GM21619 (cell line): ENCODE measurements around the gene PIGW.
A peak's percentile ranks its signal among the peaks of the same experiment; 100 is the strongest.

Source experiments
- ATAC-seq: cut with Tn5 transposase; IDR thresholded peaks from one replicate; pipeline ENCODE4 v1.9.1; 2021; ENCODE audit not compliant: unreplicated experiment

Gene PIGW, protein sequence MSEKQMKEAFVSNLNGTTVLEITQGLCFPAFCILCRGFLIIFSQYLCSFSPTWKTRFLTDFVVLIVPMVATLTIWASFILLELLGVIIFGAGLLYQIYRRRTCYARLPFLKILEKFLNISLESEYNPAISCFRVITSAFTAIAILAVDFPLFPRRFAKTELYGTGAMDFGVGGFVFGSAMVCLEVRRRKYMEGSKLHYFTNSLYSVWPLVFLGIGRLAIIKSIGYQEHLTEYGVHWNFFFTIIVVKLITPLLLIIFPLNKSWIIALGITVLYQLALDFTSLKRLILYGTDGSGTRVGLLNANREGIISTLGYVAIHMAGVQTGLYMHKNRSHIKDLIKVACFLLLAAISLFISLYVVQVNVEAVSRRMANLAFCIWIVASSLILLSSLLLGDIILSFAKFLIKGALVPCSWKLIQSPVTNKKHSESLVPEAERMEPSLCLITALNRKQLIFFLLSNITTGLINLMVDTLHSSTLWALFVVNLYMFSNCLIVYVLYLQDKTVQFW

DNA sequence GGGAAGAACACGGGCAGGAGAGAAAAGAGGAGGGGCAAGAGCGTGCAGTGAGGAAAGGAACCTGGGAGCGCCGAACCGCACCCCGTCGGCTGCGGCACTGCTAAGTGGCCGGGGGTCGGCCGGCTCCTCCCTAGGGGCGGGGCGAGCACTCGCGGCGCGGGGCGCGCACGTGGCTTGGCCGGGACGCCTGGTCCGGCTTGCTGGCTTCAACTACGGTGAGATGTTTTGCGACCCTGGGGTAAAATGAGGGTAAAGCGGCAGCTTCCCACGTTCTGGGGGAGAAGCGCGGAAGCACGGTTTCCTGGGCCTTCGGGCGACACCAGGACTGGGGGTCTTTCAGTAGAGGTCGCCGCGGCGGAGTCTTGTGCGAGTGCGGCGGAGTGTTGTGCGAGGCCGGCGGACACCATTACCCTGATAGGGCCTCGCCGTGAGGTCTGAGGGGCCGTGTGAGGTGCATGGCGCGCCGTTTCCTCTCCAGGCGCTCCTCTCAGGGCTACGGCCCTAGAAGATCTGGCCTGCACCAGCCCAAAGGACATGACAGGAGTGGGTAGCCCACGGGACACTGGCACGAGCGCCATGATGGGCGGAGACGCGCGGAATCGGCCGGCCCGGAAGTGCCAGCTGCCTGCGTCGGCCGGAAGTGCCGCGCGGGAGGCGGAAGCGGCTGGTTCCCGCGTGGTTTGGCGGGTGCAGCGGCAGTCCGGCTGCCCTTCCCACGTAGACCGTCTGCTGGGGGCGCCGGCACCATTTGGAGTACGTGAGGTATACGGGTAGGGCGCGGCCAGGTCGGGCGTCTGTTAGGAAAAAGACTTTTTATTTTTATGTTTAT is at the start of gene PIGW, which contains the start of gene MYO19:
PIGW (plus strand) TSS at position 148 of the 829 bp plus-strand sequence. CDS start 2,115 bp downstream, outside the sequence.
MYO19 (minus strand) TSS at position 29 of the 829 bp plus-strand sequence. CDS start 2,330 bp downstream, outside the sequence.
- peak; percentile 65 for ATAC-seq

GRCh38 chr17:36485027-36485426 is 49.8 kb upstream of the PIGW start:
- ATAC-seq, result no peak

GRCh38 chr17:36485805-36486203 is 49.0 kb upstream of the PIGW start:
- no peak for ATAC-seq

GRCh38 chr17:36486204-36487194 is 48.3 kb upstream of the PIGW start, which contains the start of gene ZNHIT3:
Gene ZNHIT3 (plus strand): TSS chr17:36486681. CDS start chr17:36486700, 19 bp downstream.
- ATAC-seq, result peak; percentile 85

GRCh38 chr17:36493956-36494355 is 40.8 kb upstream of the PIGW start:
- ATAC-seq, result no peak

- no peak for ATAC-seq
Observed at GRCh38 chr17:36494674-36495073, 40.1 kb upstream of the PIGW start.

DNA sequence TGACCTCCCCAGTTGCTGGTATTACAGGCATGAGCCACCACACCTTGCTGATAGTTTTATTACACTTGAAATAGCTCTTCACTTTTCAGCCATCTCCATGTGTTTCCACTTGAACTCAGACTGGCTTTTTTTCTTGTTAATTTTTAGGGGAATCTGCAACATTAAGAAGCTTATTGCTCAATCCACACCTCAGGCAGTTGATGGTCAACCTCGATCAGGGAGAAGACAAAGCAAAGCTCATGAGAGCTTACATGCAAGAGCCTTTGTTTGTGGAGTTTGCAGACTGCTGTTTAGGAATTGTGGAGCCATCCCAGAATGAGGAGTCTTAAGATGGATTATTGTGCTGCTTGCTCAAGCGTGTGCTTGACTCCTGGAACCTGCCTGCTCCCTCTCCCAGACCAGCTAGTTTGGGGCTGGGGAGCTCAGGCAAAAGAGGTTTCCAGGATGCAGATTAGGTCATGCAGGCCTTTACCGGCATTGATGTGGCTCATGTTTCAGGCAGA is 39.7 kb upstream of the PIGW start:
- ATAC-seq, result no peak

GRCh38 chr17:36496018-36496789 is 38.6 kb upstream of the PIGW start:
- no peak for ATAC-seq

- no peak for ATAC-seq
Observed at GRCh38 chr17:36498155-36498554, 36.6 kb upstream of the PIGW start.

GRCh38 chr17:36498560-36499300 is 36.1 kb upstream of the PIGW start:
- ATAC-seq, result no peak

- no peak for ATAC-seq
Observed at GRCh38 chr17:36500745-36501225, 34.0 kb upstream of the PIGW start.

DNA sequence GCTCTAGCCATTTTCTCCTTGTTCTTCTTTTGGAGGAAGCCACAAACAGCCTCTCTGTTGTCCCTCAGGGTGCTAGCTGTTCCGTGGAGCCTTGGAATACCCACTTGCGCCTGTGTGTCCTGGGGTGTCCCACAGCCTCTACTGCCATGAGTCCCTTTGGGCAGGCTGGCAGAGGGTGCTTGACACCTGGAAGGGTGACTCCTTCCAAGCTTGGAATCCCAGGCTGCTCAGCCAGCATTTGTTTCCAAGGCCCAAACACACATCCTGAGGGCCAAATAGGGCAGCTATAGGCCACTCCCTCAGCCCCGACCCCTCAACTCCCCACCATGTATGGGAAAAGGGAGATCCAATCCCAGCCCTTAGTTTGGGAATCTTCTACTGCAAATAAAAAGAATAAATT is 33.4 kb upstream of the PIGW start:
- ATAC-seq, result no peak

DNA sequence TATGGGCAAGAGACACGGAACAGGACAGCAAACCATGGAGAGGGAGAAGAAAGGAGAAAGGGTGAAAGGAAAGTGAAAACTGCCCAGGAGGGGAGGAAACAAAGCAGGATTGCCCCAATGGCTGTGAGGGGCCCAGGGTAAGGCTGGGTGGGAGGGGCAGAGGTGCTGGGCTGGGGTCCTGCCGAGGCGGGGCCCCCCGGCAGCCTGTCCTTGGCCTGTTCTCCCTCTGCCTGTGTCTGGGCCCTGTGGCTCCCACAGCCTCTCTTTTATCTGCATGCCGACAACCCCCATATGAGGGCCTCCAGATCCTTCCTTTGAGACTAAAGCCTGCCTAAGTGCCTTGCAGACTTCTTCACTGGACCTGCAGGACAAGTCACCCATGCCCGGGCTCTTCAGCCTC is 32.8 kb upstream of the PIGW start:
- ATAC-seq, result no peak

GRCh38 chr17:36503456-36504155 is 31.2 kb upstream of the PIGW start:
- no peak for ATAC-seq

DNA sequence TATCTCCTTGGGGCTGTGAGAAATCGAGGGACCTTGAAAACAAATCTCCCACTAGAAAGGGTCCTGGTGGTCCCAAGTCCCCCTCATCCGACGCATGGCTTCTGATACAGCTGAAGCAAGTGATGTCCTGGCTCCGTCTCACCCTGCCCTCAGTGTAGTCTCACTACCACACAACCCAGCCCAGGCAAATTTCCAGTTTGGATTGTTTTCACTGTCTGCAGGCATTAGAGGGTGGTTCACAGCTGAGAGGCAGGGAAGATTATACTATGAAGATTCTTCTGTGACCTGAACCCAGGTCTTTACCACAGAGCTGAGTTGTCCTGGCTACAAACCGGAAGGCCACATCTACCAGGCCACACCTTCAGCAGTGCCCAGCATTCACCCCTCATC is 30.6 kb upstream of the PIGW start:
- no peak for ATAC-seq

DNA sequence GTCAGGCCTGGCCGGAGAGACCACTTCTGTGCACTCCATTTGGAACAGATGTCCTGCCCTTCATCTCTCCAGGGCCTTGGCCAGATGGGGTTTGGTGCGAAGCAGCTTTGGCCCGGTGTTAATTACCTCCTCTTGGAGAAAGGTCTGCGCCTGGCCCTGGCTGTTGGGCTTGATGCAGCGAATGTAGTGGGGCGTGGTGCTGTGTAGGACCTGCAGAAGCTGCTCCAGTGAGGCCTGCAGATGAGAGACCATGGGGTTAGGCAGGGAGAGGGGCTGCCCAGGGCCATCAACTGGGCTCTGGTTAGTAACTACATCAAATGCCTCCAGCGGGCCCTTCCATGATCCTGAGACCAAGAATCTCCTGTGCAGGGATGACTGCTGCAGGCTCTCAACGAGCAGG is 29.6 kb upstream of the PIGW start:
- ATAC-seq, result no peak

GRCh38 chr17:36506249-36506826 is 28.4 kb upstream of the PIGW start:
- ATAC-seq, result no peak

- no peak for ATAC-seq
Observed at GRCh38 chr17:36506831-36507230, 28.0 kb upstream of the PIGW start.
